ENCODE measurements around the gene PCMT1.

- TF ChIP-seq CTCF (IDR thresholded peaks at IDR 0.05) (peak; percentile 89 to 95 (median 92)), POLR2A (IDR thresholded peaks at IDR 0.05) (no peak), POLR2AphosphoS5 (IDR thresholded peaks at IDR 0.05) (no peak), EP300 (IDR thresholded peaks at IDR 0.05; ENCODE audit: low read depth) (no peak)
Measured at GRCh38 chr6:149834513-149835481, 85.3 kb downstream of the PCMT1 start.

Data from transverse colon (tissue), 4 donors.